ENCODE results near the gene TBX10. TPM values are rescaled to one million over a fixed set of nuclear protein-coding genes. Genes with fewer than 3 reads are reported as not detected.
A peak's percentile ranks its signal among the peaks of the same experiment; 100 is the strongest.

Gene TBX10
- total RNA-seq, 2 experiments from 2014 or later = not detected

DNA sequence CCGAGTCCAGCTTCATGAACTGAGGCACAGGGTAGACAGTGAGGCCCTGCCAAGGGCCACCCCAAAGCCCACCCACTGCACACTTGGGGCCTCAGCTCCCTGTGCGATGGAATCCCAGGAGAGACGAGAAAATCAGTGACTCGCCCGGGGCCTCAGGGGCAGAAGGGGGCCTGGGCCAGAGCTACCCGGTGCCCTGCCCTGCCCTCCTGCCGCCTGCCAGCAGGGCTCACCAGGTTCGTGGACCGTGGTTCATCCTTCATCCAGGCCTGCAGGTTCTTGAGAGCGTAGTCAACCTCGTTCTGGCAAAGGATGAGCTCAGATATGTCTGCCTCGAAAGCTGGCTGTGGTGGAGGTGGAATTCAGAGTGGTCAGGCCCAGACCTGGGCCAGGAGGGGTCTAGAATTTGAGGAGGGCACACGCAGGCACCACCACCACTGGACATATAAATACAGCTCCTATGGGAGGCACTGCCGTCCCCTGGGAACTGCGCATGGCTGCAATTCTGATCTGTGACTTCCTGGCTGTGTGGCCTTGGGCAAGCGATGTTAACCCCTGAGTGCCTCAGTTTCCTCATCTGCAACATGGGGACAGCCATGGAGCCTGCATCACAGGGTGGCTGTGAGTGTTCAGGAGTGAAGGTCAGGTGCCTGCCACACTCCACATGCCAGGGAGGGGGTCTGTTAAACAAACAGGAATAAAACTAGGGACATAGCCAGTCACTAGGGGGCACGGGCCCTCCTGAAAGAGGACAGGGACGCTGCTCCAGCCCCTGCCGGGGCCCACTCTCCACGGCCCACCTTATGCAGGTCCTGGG lies 27.3 kb upstream of the TBX10 start:
- Histone ChIP-seq H3K27ac (ENCODE audit: low read depth in 1 of 2, low read length in 2 of 2) (no peak overlapping the region), H3K4me1 (ENCODE audit: insufficient read depth, low read length) (no peaks in the 10 kb centered on the region), H3K27me3 (ENCODE audit: control insufficient read depth in 1 of 2, insufficient read depth in 2 of 2, low read length in 2 of 2) (no peaks in the 10 kb centered on the region), H3K9me3 (ENCODE audit: control insufficient read depth in 1 of 2, insufficient read depth in 1 of 2, low read length in 2 of 2) (peaks cover 0 to 5% of the 10 kb centered on the region in 2 experiments), H3K4me3 (ENCODE audit: low read length) (no peak overlapping the region), H3K36me3 (ENCODE audit: insufficient read depth, low read length) (no peaks in the 10 kb centered on the region)
- Mint-ChIP-seq H3K27ac (no peak overlapping the region), H3K36me3 (ENCODE audit: low read depth) (no peaks in the 10 kb centered on the region), H3K4me3 (no peak overlapping the region), H3K27me3 (no peaks in the 10 kb centered on the region), H3K9me3 (no peaks in the 10 kb centered on the region), H3K4me1 (ENCODE audit: low read depth) (no peaks in the 10 kb centered on the region)
- POLR2A ChIA-PET = no interaction called here
- intact Hi-C loops (cut with DNase I, micrococcal nuclease) = loop anchor here in 1 of 2 experiments (10.0 kb wide), 1 partner anchor 152 kb away; no protein-coding TSS in a partner anchor
- no peak for ATAC-seq (ENCODE audit: poor library complexity)
- DNase-seq = no peak
- TF ChIP-seq, protein P1, sequence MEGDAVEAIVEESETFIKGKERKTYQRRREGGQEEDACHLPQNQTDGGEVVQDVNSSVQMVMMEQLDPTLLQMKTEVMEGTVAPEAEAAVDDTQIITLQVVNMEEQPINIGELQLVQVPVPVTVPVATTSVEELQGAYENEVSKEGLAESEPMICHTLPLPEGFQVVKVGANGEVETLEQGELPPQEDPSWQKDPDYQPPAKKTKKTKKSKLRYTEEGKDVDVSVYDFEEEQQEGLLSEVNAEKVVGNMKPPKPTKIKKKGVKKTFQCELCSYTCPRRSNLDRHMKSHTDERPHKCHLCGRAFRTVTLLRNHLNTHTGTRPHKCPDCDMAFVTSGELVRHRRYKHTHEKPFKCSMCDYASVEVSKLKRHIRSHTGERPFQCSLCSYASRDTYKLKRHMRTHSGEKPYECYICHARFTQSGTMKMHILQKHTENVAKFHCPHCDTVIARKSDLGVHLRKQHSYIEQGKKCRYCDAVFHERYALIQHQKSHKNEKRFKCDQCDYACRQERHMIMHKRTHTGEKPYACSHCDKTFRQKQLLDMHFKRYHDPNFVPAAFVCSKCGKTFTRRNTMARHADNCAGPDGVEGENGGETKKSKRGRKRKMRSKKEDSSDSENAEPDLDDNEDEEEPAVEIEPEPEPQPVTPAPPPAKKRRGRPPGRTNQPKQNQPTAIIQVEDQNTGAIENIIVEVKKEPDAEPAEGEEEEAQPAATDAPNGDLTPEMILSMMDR (IDR thresholded peaks at IDR 0.05) = no peak
- CTCF ChIA-PET = interaction anchor here (0.6 kb wide), 1 partner anchor 15 kb away, joined by 3 read pairs; no protein-coding TSS in a partner anchor

- ChIA-PET CTCF (interaction anchor here (0.6 kb wide), 1 partner anchor 14 kb away, joined by 3 read pairs; no protein-coding TSS in a partner anchor), POLR2A (no interaction called here)
- no peak overlapping the region for H3K4me3 Mint-ChIP-seq
- TF ChIP-seq, protein P1 (IDR thresholded peaks at IDR 0.05) = no peak
- Histone ChIP-seq H3K36me3 (ENCODE audit: insufficient read depth, low read length) (no peaks in the 10 kb centered on the region), H3K4me3 (ENCODE audit: low read length) (no peak overlapping the region), H3K27me3 (ENCODE audit: control insufficient read depth in 1 of 2, insufficient read depth in 2 of 2, low read length in 2 of 2) (no peaks in the 10 kb centered on the region), H3K27ac (ENCODE audit: low read depth in 1 of 2, low read length in 2 of 2) (no peak overlapping the region), H3K9me3 (ENCODE audit: control insufficient read depth in 1 of 2, insufficient read depth in 1 of 2, low read length in 2 of 2) (peaks cover 0 to 4% of the 10 kb centered on the region in 2 experiments), H3K4me1 (ENCODE audit: insufficient read depth, low read length) (no peaks in the 10 kb centered on the region)
- no peak overlapping the region for H3K27ac Mint-ChIP-seq
- H3K27me3 Mint-ChIP-seq = no peaks in the 10 kb centered on the region
- intact Hi-C loops (cut with DNase I, micrococcal nuclease) = loop anchor here in 1 of 2 experiments (10.0 kb wide), 1 partner anchor 151 kb away; no protein-coding TSS in a partner anchor
- DNase-seq (no peak), ATAC-seq (ENCODE audit: poor library complexity) (no peak)
- no peaks in the 10 kb centered on the region for H3K36me3 Mint-ChIP-seq (ENCODE audit: low read depth)
- H3K4me1 Mint-ChIP-seq (ENCODE audit: low read depth) = no peaks in the 10 kb centered on the region
- no peaks in the 10 kb centered on the region for H3K9me3 Mint-ChIP-seq
Measured at GRCh38 chr11:67666303-67666645, 26.7 kb upstream of the TBX10 start.

DNA sequence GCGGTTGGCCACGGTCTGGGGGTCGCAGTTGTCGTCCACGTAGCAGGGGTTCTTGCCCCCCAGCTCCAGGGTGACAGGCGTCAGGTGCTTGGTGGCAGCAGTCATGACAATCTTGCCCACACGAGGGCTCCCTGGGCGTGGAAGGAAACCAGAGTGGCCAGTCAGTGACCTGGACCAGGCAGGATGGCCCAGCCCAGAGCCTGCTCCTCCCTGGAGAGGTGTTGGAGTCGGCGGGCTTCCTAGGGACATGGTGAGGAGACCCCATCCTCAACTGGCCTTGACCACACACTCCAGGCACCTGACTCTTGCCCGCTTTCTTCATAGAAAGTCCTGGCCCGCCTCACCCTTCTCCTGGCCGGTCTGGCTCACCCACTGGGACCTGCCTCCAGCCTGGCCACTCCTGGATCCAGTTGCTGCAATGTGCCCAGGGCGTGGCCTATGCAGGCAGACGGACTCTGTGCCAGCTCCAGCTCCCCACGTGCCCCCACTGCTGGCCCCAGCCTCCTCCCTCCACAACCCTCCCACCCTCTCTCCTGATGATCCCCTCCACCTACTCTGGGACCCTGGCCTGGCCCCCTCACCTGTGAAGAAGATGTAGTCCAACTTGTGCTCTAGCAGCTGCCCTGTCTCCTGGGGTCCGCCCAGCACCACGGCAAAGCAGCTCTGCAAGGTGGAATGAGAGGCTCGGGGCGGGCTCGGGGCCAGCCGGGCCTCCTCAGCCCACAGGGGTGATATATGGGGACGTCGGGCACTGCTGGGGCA lies 26.2 kb upstream of the TBX10 start:
- Mint-ChIP-seq H3K27ac (no peak overlapping the region), H3K9me3 (no peaks in the 10 kb centered on the region), H3K27me3 (no peaks in the 10 kb centered on the region), H3K4me1 (ENCODE audit: low read depth) (no peaks in the 10 kb centered on the region), H3K36me3 (ENCODE audit: low read depth) (no peaks in the 10 kb centered on the region), H3K4me3 (no peak overlapping the region)
- Histone ChIP-seq H3K4me3 (ENCODE audit: low read length) (no peak overlapping the region), H3K36me3 (ENCODE audit: insufficient read depth, low read length) (no peaks in the 10 kb centered on the region), H3K4me1 (ENCODE audit: insufficient read depth, low read length) (no peaks in the 10 kb centered on the region), H3K9me3 (ENCODE audit: control insufficient read depth in 1 of 2, insufficient read depth in 1 of 2, low read length in 2 of 2) (no peaks in the 10 kb centered on the region), H3K27ac (ENCODE audit: low read depth in 1 of 2, low read length in 2 of 2) (no peak overlapping the region), H3K27me3 (ENCODE audit: control insufficient read depth in 1 of 2, insufficient read depth in 2 of 2, low read length in 2 of 2) (no peaks in the 10 kb centered on the region)
- DNase-seq (peak in 1 of 14 experiments; percentile 13), ATAC-seq (ENCODE audit: poor library complexity) (no peak)
- CTCF ChIA-PET = no interaction called here
- POLR2A ChIA-PET = no interaction called here
- intact Hi-C loops (cut with DNase I, micrococcal nuclease) = loop anchor here in 1 of 2 experiments (10.0 kb wide), 1 partner anchor 151 kb away; no protein-coding TSS in a partner anchor
- TF ChIP-seq, protein P1 (IDR thresholded peaks at IDR 0.05) = no peak

All from CD4-positive, alpha-beta T cell (primary cell).